ENCODE data around the gene EPS8. TPM values are rescaled to one million over a fixed set of nuclear protein-coding genes. Genes with fewer than 3 reads are reported as not detected.

Gene EPS8
- polyA plus RNA-seq, 1 of the 3 experiments (the other 2 are of a cell fraction): 19.8 TPM

- no peaks in the 10 kb centered on the region for H4K20me1 ChIP-seq (ENCODE audit: insufficient read depth)
- no peaks in the 10 kb centered on the region for H3K9me2 ChIP-seq
- no peak overlapping the region for H3K4me2 ChIP-seq
- H3K79me2 ChIP-seq (ENCODE audit: insufficient read depth): no peaks in the 10 kb centered on the region
- 77% methylated on average over 1 of the region's 1 CpG for WGBS (ENCODE audit: low lambda C conversion rate)
- H3F3A ChIP-seq (replicated peaks; ENCODE audit: insufficient read depth): no peaks in the 10 kb centered on the region
- ChIA-PET CTCF (interaction anchor here (0.7 to 1.9 kb wide), 4 partner anchors 18 to 605 kb away, joined by 3 to 7 read pairs (median 3); no protein-coding TSS in a partner anchor), POLR2A (no interaction called here)
- no peaks in the 10 kb centered on the region for H3K36me3 ChIP-seq (replicated peaks in 1 of 2; ENCODE audit: control insufficient read depth in 1 of 2, insufficient read depth in 2 of 2, low read length in 1 of 2)
- H3K9ac ChIP-seq: no peak overlapping the region
- TF ChIP-seq MXI1 (IDR thresholded peaks at IDR 0.05; ENCODE audit: low read depth, low read length) (no peak), NRF1 (IDR thresholded peaks at IDR 0.05; ENCODE audit: low read depth, low read length) (no peak), YY1 (IDR thresholded peaks at IDR 0.05; ENCODE audit: low read depth) (no peak)
- no peak overlapping the region for H3K27ac ChIP-seq (ENCODE audit: low read depth in 2 of 2, low read length in 1 of 2)
- H3K27me3 ChIP-seq (ENCODE audit: insufficient read depth): no peaks in the 10 kb centered on the region
- H3K4me1 ChIP-seq (ENCODE audit: control insufficient read depth in 1 of 2, insufficient read depth in 2 of 2, low read depth in 1 of 2, low read length in 1 of 2): no peaks in the 10 kb centered on the region
- no peak for DNase-seq
- no peak overlapping the region for H2AFZ ChIP-seq (ENCODE audit: low read depth)
- no peak overlapping the region for H3K4me3 ChIP-seq (ENCODE audit: low read depth in 2 of 2, low read length in 1 of 2)
- H3K9me3 ChIP-seq: no peaks in the 10 kb centered on the region; the same call in 1 of the 2 replicates
Measured at GRCh38 chr12:15608941-15609340, 180.2 kb downstream of the EPS8 start.

GRCh38 chr12:15608406-15608805 is 180.8 kb downstream of the EPS8 start:
- TF ChIP-seq IRF3 (IDR thresholded peaks at IDR 0.05; ENCODE audit: low read depth, low read length) (no peak), FOXM1 (IDR thresholded peaks at IDR 0.05; ENCODE audit: low read depth) (no peak), MEF2A (IDR thresholded peaks at IDR 0.05; ENCODE audit: borderline replicate concordance, low read depth) (no peak), GABPA (IDR thresholded peaks at IDR 0.05; ENCODE audit: low read depth) (no peak), JUND (IDR thresholded peaks at IDR 0.05) (no peak), RXRA (IDR thresholded peaks at IDR 0.05; ENCODE audit: borderline replicate concordance, low read depth) (no peak), EZH2phosphoT487 (IDR thresholded peaks at IDR 0.05; ENCODE audit: borderline replicate concordance, low read depth) (no peak), YY1 (IDR thresholded peaks at IDR 0.05; ENCODE audit: low read depth) (no peak), FOSL2 (IDR thresholded peaks at IDR 0.05; ENCODE audit: borderline replicate concordance, low read depth) (no peak), GATA2 (CRISPR knock-in tag; IDR thresholded peaks at IDR 0.05) (no peak), RCOR1 (IDR thresholded peaks at IDR 0.05; ENCODE audit: low read length) (no peak)
- TF ChIP-seq, protein P1, sequence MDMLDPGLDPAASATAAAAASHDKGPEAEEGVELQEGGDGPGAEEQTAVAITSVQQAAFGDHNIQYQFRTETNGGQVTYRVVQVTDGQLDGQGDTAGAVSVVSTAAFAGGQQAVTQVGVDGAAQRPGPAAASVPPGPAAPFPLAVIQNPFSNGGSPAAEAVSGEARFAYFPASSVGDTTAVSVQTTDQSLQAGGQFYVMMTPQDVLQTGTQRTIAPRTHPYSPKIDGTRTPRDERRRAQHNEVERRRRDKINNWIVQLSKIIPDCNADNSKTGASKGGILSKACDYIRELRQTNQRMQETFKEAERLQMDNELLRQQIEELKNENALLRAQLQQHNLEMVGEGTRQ (IDR thresholded peaks at IDR 0.05; ENCODE audit: borderline replicate concordance, low read depth, low read length): no peak
- no peak for DNase-seq
- Histone ChIP-seq H3F3A (replicated peaks; ENCODE audit: insufficient read depth) (no peaks in the 10 kb centered on the region), H4K20me1 (ENCODE audit: insufficient read depth) (no peaks in the 10 kb centered on the region), H3K27ac (ENCODE audit: low read depth in 2 of 2, low read length in 1 of 2) (no peak overlapping the region), H3K4me2 (no peak overlapping the region), H3K79me2 (ENCODE audit: insufficient read depth) (no peaks in the 10 kb centered on the region), H3K9me2 (no peaks in the 10 kb centered on the region), H3K36me3 (replicated peaks in 1 of 2; ENCODE audit: control insufficient read depth in 1 of 2, insufficient read depth in 2 of 2, low read length in 1 of 2) (no peaks in the 10 kb centered on the region), H3K9me3 (no peaks in the 10 kb centered on the region; the same call in 1 of the 2 replicates), H3K27me3 (ENCODE audit: insufficient read depth) (no peaks in the 10 kb centered on the region), H2AFZ (ENCODE audit: low read depth) (no peak overlapping the region), H3K4me3 (ENCODE audit: low read depth in 2 of 2, low read length in 1 of 2) (no peak overlapping the region), H3K4me1 (ENCODE audit: control insufficient read depth in 1 of 2, insufficient read depth in 2 of 2, low read depth in 1 of 2, low read length in 1 of 2) (no peaks in the 10 kb centered on the region), H3K9ac (no peak overlapping the region)
- POLR2A ChIA-PET: no interaction called here
- 67% methylated on average over 1 of the region's 1 CpG for WGBS (ENCODE audit: low lambda C conversion rate)
- CTCF ChIA-PET: interaction anchor here (0.7 kb wide), 2 partner anchors 137 to 606 kb away, joined by 3 read pairs; no protein-coding TSS in a partner anchor

Measured in SK-N-SH (cell line).